HFFc6 (cell line): ENCODE results near the gene DPY19L1. TPM values are rescaled to one million over a fixed set of nuclear protein-coding genes. Genes with fewer than 3 reads are reported as not detected.

Experiments
- DNase-seq: peaks from one replicate; pipeline ENCODE4 v3.0.0-alpha.2; 2018
- H3K27ac Mint-ChIP-seq: 2 replicates; pipeline ENCODE4 v1.8.0; 2020; ENCODE audit warnings: mild to moderate bottlenecking, mixed read lengths
- H3K27me3 Mint-ChIP-seq: 2 replicates; pipeline ENCODE4 v1.8.0; 2021; ENCODE audit warnings: mild to moderate bottlenecking, moderate library complexity, mixed read lengths; ENCODE audit not compliant: insufficient read depth
- H3K36me3 Mint-ChIP-seq: 2 replicates; pipeline ENCODE4 v1.8.0; 2021; ENCODE audit warnings: low read depth, mixed read lengths
- H3K4me1 Mint-ChIP-seq: 2 replicates; pipeline ENCODE4 v1.8.0; 2020; ENCODE audit warnings: low read depth, mixed read lengths
- H3K4me3 Mint-ChIP-seq: 2 replicates; pipeline ENCODE4 v1.8.0; 2020; ENCODE audit warnings: mild to moderate bottlenecking, moderate library complexity, mixed read lengths
- H3K9me3 Mint-ChIP-seq: 2 replicates; pipeline ENCODE4 v1.8.0; 2020; ENCODE audit warnings: mild to moderate bottlenecking, mixed read lengths
- total RNA-seq, 6 experiments: library from RNA; stranded (reverse); fragmentation: NEBNext Ultra II Directional; extraction: Animal tissue kit (Norgen Biotek cat#: 25700); gene quantifications; 2 replicates in 1 of 6; 3 replicates in 5 of 6; pipeline ENCODE4 v1.2.3, GENCODE V29; 2021
- TF ChIP-seq, protein P1 (sequence below): fragments of 200-600 bp; sonication (generic); IDR thresholded peaks from 2 replicates; pipeline ENCODE4 v1.5.0; 2021; ENCODE audit warnings: antibody characterized with exemption, mild to moderate bottlenecking

Gene DPY19L1
- total RNA-seq, 6 experiments from 2014 or later: 23.7 to 33.4 (median 30.2) TPM

DNA sequence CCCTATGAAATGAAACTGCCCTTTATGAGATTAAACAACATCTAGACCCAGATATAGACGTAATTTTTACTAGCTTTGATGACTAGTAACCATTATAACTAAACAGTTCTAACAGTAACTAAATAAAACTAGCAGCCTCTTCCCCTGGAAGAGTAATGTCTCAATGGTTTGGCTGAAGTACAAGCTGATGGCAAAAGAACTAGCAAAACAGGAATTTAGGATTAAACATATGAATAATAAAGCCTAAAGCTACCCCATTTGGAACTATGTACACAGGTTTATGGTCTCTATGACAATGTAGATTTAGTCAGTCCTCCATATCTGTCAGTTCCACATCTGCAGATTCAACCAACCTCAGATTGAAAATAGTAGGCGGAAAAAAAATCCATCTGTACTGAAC is 6.4 kb downstream of the DPY19L1 start:
- H3K27me3 Mint-ChIP-seq: no peaks in the 10 kb centered on the region; the same call in 1 of the 2 replicates
- DNase-seq: no peak
- H3K4me1 Mint-ChIP-seq: peaks cover 28% of the 10 kb centered on the region
- no peaks in the 10 kb centered on the region for H3K9me3 Mint-ChIP-seq
- H3K4me3 Mint-ChIP-seq: no peak overlapping the region
- H3K27ac Mint-ChIP-seq: no peak overlapping the region
- no peaks in the 10 kb centered on the region for H3K36me3 Mint-ChIP-seq
- TF ChIP-seq, protein P1, sequence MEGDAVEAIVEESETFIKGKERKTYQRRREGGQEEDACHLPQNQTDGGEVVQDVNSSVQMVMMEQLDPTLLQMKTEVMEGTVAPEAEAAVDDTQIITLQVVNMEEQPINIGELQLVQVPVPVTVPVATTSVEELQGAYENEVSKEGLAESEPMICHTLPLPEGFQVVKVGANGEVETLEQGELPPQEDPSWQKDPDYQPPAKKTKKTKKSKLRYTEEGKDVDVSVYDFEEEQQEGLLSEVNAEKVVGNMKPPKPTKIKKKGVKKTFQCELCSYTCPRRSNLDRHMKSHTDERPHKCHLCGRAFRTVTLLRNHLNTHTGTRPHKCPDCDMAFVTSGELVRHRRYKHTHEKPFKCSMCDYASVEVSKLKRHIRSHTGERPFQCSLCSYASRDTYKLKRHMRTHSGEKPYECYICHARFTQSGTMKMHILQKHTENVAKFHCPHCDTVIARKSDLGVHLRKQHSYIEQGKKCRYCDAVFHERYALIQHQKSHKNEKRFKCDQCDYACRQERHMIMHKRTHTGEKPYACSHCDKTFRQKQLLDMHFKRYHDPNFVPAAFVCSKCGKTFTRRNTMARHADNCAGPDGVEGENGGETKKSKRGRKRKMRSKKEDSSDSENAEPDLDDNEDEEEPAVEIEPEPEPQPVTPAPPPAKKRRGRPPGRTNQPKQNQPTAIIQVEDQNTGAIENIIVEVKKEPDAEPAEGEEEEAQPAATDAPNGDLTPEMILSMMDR: no peak

DNA sequence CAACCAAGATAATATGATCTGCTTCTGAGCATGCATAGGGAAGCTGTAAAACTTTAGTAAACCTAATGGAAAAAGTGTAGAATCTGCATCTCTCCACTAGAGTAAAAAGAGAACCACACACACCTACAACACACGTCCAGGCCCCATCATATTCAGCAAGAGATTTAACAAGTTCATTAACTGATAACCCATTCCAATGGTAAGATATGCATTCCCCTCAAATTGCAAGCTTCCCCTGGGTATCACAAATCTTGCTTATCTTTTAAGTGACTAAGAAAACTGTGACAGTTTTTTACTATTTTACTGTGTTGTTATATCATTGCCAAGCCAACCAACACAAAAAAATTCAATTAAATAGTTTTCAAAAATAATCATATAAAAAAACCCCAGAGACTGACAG is 8.0 kb downstream of the DPY19L1 start:
- Mint-ChIP-seq H3K27me3 (no peaks in the 10 kb centered on the region; the same call in 1 of the 2 replicates), H3K9me3 (no peaks in the 10 kb centered on the region), H3K27ac (no peak overlapping the region), H3K4me3 (no peak overlapping the region), H3K4me1 (peaks cover 21% of the 10 kb centered on the region), H3K36me3 (no peaks in the 10 kb centered on the region)
- no peak for DNase-seq
- TF ChIP-seq, protein P1: no peak

DNA sequence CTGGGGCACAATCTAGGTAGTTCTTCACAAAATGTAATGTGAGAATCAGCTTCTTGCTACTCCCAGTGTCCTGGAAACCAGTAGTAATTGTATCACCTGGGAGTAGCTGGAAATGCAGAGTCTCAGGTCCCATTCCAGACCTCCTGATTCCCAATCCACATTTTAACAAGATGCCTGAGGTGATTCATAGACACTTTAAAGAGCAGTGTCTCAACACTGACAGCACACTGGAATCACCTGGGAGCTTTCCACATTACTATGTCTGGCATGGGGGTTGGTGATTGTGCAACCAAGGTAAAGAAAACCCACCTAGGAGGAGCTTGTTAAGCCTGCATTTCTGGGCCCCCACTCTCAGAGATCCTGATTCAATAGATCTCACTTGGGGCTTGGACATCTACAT is 11.1 kb downstream of the DPY19L1 start:
- H3K27me3 Mint-ChIP-seq: no peaks in the 10 kb centered on the region; the same call in 1 of the 2 replicates
- H3K36me3 Mint-ChIP-seq: no peaks in the 10 kb centered on the region
- no peak for DNase-seq
- no peak overlapping the region for H3K27ac Mint-ChIP-seq
- H3K4me3 Mint-ChIP-seq: no peak overlapping the region
- H3K9me3 Mint-ChIP-seq: no peaks in the 10 kb centered on the region
- peaks cover 11% of the 10 kb centered on the region for H3K4me1 Mint-ChIP-seq
- TF ChIP-seq, protein P1: no peak

DNA sequence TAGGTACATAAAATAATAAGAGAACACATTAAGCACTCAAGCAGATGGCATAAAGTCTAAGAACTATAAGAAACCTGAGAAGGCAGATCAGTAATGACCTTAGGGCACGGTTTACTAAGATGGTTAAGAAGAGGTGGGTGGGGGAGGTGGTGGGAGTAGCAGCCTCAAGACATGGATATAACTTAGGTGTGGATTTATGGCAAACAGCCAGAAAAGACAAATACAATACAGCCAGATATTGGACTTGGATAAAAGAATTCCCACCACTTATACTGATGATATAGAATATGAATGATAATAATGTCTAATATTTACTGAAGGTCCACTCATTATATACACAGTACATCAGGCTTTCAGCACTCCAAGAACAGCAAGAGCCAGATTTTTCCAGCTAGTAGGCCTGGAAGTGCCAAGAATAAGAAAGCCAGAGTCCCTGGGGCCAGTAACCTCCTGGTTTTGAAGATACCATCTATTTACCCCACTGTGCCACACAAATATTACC is 11.9 kb downstream of the DPY19L1 start:
- no peaks in the 10 kb centered on the region for H3K36me3 Mint-ChIP-seq
- no peaks in the 10 kb centered on the region; the same call in 1 of the 2 replicates for H3K27me3 Mint-ChIP-seq
- DNase-seq: no peak
- TF ChIP-seq, protein P1: no peak
- H3K4me3 Mint-ChIP-seq: no peak overlapping the region
- no peak overlapping the region for H3K27ac Mint-ChIP-seq
- no peaks in the 10 kb centered on the region for H3K9me3 Mint-ChIP-seq
- H3K4me1 Mint-ChIP-seq: peaks cover 12% of the 10 kb centered on the region

DNA sequence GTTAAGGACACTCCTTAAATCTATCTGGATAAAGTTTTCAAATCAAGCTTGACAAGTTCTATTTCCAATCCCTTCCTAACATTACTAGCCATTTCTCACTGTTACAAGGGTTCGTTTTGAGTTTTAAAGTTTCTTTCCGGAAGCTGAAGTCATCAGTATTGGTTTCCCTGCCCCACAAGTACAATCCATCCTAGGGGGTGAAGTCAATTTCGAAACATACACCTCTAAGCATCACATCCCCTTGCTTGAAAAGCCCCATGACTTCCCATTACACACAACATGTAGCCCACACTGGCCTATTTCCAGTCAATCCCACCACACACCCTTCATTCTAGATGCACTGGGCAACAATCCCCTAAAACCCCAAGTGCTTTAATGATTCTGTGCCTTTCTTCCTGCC is 13.0 kb downstream of the DPY19L1 start:
- Mint-ChIP-seq H3K9me3 (no peaks in the 10 kb centered on the region), H3K27me3 (no peaks in the 10 kb centered on the region; the same call in 1 of the 2 replicates), H3K36me3 (no peaks in the 10 kb centered on the region), H3K4me3 (no peak overlapping the region), H3K27ac (no peak overlapping the region), H3K4me1 (peaks cover 14% of the 10 kb centered on the region)
- DNase-seq: no peak
- TF ChIP-seq, protein P1: no peak

DNA sequence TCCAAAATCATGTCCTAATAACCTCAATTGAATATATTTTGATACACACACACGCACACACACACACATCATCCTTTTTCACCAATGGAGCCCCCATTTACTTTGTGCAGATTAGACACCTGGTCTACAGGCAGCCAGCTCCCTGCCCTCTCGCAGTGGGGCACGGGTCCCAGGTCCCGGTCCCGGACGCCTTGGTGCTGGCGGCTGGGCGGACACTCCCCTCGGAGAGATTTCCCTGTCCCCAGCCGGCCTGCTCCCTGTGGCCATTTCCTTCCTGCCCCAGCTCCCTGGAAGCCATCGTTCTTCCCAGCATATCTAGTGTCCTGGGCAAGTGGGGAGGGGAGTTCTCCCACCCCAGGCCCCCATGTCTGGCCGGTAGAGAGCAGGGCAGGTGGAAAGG is 14.6 kb downstream of the DPY19L1 start:
- Mint-ChIP-seq H3K4me1 (peaks cover 18% of the 10 kb centered on the region), H3K27ac (no peak overlapping the region), H3K4me3 (no peak overlapping the region), H3K9me3 (no peaks in the 10 kb centered on the region), H3K27me3 (no peaks in the 10 kb centered on the region; the same call in 1 of the 2 replicates), H3K36me3 (no peaks in the 10 kb centered on the region)
- TF ChIP-seq, protein P1: no peak
- DNase-seq: no peak
